ENCODE results near the gene TBC1D9B.

Gene TBC1D9B

DNA sequence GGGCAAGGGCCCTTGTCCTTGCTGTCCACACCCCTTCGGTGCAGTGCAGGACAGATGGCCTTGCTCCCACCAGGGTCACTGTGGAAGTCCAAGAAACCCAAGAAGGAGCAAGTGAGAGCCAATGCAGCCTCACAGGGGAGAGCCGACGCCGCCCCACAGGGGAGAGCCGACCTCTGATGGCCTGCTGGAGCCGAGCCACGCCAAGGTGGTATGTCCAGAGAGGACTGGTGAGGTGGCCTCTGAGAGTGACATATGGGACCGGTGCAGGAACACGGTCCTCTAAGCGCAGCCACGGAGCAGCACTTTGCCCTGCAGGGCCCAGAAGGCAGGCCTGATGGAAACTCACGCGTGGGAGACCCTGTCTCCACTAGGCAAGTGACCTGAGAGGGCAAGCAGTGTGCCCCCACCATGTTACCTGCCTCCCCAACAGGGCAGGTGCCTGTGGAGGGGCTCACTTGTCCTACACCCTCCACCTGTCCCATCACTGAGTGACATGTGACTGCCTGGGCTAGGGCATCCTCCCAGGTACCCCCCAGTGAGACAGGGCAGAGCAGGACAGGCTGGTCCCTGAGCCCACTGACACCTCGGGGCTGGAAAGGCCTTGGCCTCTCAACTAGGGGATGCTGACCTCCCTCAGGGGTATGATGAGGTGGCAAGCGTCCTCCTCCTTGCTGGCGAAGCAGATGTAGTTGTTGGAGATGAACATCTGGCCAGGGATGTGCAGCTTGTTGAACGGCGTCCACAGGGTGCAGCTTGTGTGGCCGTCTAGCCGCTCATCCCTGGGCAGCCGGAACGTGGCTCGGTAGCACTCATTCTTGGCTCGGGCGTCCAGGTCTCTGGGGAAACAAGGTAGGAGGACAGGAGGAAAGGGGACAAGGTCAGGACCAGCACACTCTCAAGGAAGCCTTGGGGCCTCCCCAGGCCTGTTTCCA lies 16.7 kb downstream of the TBC1D9B start:
- DNase-seq = no peak
- intact Hi-C loops (cut with DNase I) = no loop called here

DNA sequence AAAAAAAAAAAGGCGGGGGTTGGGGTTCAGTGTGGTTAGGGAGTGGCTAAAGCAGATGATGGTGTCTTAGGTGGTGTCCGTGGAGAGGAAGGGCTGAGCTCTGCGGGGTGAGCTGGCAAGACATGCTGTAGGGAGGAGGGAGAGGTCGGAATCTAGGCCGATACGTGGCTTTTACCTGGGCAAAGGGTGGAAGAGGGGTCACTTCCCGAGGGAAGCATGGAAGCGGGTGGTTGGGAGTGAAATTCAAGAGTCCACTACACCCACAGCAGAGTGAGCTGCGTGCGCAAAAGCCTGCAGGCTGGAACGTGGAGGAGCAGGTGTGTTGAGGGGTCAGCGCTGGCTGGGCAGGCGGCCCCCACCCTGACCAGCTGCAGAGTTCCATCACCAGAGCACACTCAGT lies 17.8 kb downstream of the TBC1D9B start:
- DNase-seq = no peak
- intact Hi-C loops (cut with DNase I) = no loop called here

- DNase-seq = no peak
- intact Hi-C loops (cut with DNase I) = no loop called here
Measured at GRCh38 chr5:179887802-179888201, 19.9 kb downstream of the TBC1D9B start.

GRCh38 chr5:179887095-179887494 lies 20.6 kb downstream of the TBC1D9B start:
- no peak for DNase-seq
- intact Hi-C loops (cut with DNase I) = no loop called here

DNA sequence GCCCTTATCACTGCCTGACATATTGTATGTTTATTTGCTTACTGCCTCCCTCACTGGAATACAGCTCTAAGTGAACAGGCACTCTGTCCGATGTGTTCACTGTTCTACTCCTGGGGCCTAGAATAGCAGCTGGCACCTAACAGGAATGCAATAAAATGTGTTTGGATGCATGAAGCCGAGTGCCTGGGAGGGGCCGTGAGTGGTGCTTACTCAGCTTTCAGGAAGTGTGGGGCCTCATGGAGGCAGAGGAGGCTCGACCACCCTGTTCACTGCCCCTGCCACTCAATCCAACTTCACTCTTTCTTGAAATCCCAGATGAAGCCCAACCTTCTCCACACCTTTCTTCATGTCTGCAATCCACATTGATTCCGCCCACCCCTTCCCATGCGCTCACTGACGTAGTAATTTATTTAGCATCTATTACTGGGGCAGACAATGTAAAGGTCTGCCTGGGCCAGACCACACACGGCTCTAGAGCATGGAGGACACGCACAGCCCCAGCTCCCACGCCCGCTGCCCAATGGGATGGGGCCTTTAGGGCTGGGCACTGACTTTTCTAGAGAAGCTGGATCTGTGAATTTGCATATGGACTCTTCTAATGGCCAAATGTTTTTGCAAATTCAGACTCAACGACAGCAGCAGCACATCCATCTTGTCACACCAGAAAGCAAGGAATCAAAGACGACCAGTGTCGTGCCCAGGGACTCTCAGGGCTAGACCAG lies 21.3 kb downstream of the TBC1D9B start:
- intact Hi-C loops (cut with DNase I) = no loop called here
- no peak for DNase-seq

GRCh38 chr5:179885491-179886090 lies 22.1 kb downstream of the TBC1D9B start:
- DNase-seq = no peak
- intact Hi-C loops (cut with DNase I) = no loop called here

DNA sequence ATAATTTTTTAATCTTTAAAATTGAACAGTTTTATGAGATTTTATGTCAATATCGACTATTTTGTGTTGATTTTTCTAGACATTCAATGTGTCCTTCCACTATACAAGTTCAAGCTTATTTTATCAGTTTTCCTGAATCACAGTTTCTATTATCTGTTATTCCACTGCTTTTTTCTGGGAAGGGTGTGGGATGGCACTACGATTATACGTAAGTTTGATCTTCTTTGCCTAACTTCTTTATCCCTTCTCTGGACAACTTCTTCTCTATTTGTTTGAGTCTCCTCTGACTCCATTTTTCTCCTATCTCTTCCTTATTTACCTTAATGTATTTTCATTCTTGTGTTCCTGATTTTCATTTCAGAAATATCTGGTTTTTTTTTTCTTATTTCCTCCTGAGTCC lies 24.5 kb downstream of the TBC1D9B start:
- intact Hi-C loops (cut with DNase I) = no loop called here
- DNase-seq = no peak

DNA sequence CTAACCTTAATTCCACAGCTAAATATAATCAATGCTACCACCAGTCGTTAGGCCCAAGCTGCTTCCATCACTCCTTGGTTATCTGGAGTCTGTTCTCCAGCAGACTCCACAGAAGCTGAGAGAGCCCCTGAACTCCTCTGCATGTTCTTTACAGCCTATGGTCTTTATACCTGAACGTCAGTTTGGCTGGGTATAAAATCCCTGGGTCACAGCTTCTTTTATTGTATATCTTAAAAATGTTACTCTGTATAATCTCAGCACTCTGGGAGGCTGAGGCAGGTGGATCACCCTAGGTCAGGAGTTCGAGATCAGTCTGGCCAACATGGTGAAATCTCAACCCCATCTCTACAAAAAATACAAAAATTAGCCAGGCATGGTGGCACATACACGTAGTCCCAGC lies 25.4 kb downstream of the TBC1D9B start:
- no peak for DNase-seq
- intact Hi-C loops (cut with DNase I) = no loop called here

DNA sequence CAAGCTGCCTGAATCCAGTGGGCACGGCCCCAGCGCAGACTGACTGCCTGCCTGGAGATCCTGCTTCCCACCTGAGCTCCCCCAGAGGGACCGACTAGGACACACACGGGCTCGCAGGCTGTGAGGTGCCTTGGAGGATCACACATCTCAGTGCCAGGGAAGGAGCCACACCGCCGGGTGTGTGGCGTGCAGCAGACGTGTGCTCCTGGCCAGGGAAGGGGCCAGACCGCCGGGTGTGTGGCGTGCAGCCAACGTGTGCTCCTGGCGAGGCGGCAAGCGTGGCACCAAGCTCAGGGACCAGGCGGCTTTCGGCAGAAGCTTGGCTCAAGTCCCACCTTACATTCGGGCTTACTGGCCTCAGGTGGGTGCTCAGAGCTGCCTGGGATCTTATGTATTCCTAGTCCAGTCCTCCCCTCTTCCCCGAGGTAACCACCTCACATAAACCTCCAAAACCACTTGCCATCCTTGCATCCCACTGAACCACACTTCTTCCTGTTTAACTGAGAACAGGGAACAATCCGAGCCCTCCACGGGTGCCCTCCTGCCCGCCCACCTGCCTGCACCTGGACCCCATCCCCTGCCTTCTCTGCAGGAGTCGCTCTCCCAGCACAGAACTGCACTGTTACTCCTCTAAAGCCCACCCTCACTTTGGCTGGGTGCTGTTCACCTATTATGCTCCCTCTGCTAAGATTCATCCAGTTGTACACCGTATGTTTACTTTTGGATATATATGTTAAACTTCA lies 26.7 kb downstream of the TBC1D9B start:
- intact Hi-C loops (cut with DNase I) = no loop called here
- DNase-seq = no peak

GRCh38 chr5:179880066-179880650 lies 27.5 kb downstream of the TBC1D9B start:
- DNase-seq = no peak
- intact Hi-C loops (cut with DNase I) = no loop called here

- DNase-seq = no peak
- intact Hi-C loops (cut with DNase I) = no loop called here
Measured at GRCh38 chr5:179879690-179880010, 28.0 kb downstream of the TBC1D9B start.

GRCh38 chr5:179879003-179879689 lies 28.6 kb downstream of the TBC1D9B start:
- intact Hi-C loops (cut with DNase I) = no loop called here
- DNase-seq = no peak

GRCh38 chr5:179878222-179879002 lies 29.3 kb downstream of the TBC1D9B start:
- intact Hi-C loops (cut with DNase I) = no loop called here
- no peak for DNase-seq

GRCh38 chr5:179876610-179876952 lies 31.1 kb downstream of the TBC1D9B start:
- intact Hi-C loops (cut with DNase I) = no loop called here
- DNase-seq = no peak

DNA sequence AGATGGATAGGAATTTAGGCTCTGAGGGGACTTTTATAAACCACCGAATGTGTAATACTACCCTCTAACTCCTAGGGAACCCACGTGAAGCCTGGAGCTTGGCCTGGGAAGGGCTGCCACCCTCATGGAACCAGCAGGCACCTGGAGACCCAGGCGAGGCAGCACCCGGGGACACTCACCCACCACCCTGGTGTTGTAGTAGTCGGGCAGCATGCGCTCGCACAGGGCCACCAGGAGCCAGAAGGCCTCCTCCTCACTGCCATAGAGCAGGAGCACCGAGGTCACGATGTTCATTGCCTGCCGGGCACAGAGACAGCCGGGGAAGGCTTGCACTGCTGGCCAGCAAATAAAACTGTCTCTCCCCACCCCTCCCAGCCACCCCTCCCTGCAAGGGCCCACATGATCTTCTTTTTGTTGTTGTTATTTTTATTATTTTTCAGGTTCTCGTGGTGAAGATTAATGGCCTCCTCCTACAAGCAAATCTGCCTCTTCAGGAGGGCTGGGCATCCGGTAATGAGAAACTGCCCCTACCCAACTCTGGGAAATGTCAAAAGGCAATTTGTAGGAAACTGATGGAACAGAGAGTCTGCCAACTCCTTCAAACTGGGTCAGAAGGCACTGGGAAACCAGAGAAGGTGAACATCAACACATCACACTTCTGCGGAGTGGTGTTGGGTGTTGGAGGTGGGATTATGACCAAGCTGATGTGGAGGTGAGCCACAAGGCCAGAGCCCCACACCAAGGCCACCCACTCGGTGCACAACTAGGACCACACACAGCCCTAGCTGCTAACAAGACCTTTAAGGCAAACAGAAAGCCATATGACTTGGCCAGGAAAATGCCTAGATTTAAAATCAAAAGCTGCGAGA lies 31.7 kb downstream of the TBC1D9B start:
- DNase-seq = no peak
- intact Hi-C loops (cut with DNase I) = no loop called here

DNA sequence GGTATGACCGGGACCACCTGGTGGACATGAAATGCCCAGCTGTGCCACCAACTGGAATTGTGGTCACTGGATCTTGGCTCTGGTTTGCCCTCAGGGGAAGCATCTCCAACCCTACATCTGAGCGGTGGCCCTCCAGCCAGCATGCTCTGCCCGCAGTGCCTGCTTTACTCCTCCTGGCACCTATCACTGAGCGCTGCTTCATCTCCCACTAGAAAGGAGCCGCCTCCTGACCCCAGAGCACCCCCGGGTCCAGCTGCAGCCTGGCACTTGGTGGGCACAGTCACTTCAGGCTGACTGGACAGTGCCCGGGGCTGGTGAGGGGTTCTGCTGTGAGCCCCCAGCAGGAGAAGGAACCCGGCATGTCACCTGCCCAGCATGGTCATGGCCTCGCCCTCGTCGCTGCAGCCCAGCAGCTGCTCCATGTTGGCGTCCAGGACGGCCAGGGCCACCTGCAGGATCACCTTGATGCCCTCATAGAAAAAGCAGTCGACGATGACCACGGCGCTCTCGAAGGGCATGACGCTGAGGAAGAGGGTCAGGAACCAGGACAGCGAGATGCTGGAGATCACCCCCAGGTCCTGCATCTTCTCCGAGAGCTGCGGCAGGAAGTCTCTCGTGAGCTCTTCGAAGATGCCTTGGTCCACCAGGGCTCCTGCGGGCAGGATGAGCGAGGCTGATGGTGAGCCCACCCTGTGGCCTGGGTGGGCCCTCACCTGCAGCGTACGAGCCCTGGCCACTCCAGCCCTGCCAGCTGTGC lies 33.0 kb downstream of the TBC1D9B start:
- DNase-seq = no peak
- intact Hi-C loops (cut with DNase I) = no loop called here

Measured in head of caudate nucleus (tissue), 42 donors.